IPS-11a (cell line): ENCODE results near the gene MARK2.

ENCODE experiments used
- H3K4me3 ChIP-seq: one replicate; pipeline ENCODE4 v1.5.1; 2013; ENCODE audit warnings: low read depth, low read length, control low read depth

The MARK2 gene

DNA sequence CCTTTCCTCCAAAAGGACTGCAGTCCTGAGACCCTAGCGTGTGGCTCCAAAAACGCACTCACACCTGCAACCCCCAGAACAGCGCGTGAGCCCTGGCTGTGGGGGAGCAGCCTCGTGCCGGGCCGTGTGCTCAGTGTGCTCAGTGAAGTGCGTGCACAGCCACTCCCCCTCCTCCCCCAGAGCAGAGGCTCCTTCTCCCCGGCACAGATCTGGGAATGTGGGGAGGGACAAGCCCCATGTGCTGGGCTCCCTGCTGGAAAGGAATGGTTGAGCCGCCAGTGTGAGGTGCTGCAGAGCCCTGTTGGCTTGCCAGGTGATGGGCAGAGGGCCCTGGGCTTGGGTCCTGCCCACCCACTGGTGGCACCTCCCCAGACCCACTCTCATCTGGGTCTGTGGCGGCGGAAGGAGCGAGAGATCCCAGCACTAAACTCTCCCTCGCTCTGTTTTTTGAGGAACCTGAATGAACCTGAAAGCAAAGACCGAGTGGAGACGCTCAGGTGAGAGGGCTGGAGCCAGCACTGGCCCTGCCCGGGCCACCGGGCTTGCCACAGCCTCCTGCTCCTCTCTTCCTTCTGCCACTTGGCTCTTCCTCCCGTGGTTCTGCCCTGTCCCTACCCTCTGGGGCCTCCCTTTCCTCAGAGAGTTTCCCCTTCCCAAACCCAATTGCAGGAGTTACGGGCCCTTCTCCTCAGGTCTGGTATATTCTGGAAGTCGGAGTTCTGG, 69.1 kb downstream of the MARK2 start:
- no peak overlapping the region for H3K4me3 ChIP-seq

- H3K4me3 ChIP-seq = no peak overlapping the region
Measured at GRCh38 chr11:63908631-63909401, 69.9 kb downstream of the MARK2 start.

- H3K4me3 ChIP-seq = no peak overlapping the region
Measured at GRCh38 chr11:63909591-63910506, 70.9 kb downstream of the MARK2 start.

DNA sequence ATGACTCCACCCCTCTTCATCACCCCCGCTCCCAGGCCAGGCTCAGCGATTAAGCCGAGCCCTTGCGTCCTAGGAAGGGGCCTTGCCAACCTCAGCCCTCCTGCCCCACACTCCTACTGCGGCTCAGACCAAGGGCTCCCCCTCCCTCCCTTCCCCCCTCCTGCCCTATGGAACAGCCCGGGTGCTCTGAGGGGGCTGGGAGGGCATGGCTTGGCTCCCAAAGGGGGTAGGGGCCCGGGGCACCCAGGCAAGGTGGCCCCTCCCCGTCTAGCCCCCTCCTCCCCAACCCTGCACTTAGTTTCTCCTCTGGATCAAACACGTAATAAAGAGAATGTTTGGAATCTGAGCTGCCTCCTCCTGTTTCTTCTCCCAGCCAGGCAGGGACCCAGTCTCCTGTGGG, 71.8 kb downstream of the MARK2 start:
- H3K4me3 ChIP-seq = no peak overlapping the region

- H3K4me3 ChIP-seq = no peak overlapping the region
Measured at GRCh38 chr11:63911440-63911839, 72.5 kb downstream of the MARK2 start.

GRCh38 chr11:63911876-63912275, 73.0 kb downstream of the MARK2 start:
- no peak overlapping the region for H3K4me3 ChIP-seq

DNA sequence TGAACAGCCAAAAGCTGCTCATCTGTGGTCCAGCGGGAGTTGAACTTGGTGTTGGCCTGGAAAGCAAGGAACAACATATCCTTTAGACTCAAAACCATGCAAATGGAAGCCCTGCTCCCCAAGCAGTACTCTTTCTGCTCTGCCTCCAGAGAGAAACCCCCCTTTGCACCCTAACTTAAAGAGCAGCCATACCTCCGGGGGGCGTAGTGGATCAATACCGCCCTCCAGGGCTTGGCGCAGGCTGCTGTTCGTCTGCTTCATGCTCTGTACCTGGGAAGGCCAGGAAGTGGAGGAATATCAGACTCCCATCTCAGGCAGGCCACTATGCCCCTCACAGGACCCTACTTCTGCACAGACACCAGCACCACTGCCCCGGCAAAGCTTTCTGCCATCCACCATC, 73.8 kb downstream of the MARK2 start:
- no peak overlapping the region for H3K4me3 ChIP-seq

GRCh38 chr11:63913866-63914830, 75.2 kb downstream of the MARK2 start:
- no peak overlapping the region for H3K4me3 ChIP-seq

- peak overlapping the region; percentile 66 for H3K4me3 ChIP-seq
Measured at GRCh38 chr11:63914896-63915691, 76.2 kb downstream of the MARK2 start.

DNA sequence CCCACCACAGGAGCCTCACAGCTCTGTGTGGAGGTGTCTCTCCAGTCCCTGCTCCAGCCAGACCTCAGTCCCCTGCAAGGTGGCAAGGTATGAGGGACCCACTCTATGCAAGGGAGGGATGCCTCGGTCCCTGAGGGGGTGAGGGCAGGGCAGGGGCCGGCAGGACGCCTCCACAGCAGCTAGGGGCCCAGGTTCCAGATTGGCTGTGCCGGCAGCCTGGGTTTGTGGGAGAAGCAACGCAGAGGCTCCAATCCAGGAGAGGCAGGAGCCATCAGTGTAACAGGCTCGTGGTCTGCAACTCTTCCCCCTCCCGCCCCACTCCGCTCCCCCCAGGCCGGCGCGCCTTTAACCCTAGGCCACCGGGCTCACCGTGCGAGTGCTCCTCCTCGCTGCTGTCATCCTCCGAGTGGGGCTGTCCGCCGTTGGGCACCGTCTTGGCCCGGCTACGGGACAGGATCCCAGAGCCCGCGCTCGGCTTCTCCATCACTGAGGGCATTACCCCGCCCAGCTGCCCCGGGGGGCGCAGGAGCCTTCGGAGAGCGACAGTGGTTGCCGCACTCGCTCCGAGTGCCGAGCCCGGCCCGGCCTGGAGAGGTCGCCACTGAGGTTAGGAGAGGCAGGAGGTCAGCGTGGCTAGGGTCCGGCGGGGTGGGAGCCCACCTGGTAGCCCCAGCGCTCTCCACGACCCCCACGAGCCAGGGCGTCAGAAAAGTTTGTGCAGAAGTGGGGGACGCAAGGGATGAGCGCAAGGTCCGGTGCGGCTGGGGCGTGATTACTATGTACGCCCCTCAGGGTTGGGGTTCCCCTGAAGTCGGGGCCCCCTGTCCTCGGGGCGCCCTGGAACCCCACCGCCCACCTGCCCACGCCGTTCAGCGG, 77.3 kb downstream of the MARK2 start:
- peak overlapping the region; percentile 66 for H3K4me3 ChIP-seq

GRCh38 chr11:63916837-63917691, 78.2 kb downstream of the MARK2 start, which contains the start of gene RCOR2:
Gene RCOR2 (minus strand): TSS chr11:63917164. CDS start chr11:63916456, 708 bp downstream.
- H3K4me3 ChIP-seq = peak within 1 kb of the TSS; percentile 66

DNA sequence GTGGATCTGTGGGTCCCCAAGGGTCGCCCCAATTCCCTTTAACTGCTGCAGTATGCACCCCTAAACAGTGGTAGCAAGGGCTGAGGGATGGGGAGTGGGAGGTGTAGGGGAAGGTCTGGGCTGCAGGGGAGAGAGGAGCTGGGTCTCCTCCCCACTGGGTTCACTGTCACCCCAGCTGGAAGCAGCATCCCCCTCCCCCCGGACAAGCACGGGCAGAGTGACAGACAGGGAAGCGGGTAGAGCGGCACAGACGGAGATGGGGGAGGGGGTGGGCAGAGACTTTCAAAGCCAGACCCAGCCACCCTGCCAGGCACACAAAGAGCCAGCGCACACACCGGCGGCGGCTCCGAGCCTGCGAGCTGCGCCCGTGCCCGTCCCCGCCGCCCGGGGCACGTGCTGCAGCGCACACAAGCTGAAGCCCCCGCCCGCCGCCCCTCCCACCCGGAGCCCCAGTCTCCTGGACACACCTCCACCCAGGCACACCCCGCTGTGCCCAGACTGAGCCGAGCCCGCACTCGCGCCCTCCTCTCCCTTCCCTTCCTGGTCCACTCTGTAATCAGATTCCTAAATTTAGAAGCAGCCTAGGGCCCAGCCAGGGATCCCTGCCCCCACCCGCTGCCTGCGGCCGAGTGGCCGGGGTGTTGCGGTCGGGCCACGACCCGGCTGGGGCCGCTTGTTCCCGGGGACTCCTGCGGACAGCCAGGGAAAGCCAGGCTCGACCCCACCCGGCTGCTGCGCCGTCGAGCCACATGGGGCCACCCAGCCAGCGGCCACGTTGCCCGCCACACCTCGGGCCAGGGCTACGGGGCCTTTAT, 79.0 kb downstream of the MARK2 start:
- H3K4me3 ChIP-seq = peak overlapping the region; percentile 47

DNA sequence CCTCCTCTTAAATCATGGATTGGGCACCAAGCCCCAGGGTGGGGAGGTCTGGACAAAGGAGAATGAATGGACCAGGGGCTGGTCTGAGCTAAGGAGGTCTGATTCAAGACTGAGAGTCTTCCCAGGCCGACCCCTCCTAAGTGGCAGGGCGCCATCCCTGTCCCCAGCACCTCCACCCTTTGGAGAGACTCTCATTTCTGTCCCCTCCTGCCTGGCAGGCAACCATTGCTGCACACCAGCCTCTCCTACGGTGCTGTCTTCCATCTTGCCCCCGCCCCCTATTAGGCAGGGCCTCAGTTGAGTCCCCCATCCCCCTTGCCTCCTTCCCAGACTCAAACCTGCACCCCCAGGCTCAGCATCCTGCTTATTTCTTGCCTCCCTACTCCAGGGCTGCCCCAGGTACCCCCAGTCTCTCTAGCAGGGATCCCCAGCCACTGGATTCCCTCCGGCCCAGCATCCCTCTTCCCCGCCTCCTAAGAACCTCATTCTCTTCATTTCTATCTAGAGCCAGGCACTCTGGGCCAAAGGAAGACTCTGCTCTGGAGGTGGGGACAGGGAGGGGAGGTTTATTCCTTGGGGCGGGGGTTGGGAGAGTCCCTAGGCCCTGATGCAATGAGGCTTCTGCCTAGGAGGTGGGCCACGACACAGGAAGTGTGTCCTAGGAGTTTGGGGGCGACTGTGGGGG, 79.7 kb downstream of the MARK2 start:
- H3K4me3 ChIP-seq = peak overlapping the region; percentile 47

DNA sequence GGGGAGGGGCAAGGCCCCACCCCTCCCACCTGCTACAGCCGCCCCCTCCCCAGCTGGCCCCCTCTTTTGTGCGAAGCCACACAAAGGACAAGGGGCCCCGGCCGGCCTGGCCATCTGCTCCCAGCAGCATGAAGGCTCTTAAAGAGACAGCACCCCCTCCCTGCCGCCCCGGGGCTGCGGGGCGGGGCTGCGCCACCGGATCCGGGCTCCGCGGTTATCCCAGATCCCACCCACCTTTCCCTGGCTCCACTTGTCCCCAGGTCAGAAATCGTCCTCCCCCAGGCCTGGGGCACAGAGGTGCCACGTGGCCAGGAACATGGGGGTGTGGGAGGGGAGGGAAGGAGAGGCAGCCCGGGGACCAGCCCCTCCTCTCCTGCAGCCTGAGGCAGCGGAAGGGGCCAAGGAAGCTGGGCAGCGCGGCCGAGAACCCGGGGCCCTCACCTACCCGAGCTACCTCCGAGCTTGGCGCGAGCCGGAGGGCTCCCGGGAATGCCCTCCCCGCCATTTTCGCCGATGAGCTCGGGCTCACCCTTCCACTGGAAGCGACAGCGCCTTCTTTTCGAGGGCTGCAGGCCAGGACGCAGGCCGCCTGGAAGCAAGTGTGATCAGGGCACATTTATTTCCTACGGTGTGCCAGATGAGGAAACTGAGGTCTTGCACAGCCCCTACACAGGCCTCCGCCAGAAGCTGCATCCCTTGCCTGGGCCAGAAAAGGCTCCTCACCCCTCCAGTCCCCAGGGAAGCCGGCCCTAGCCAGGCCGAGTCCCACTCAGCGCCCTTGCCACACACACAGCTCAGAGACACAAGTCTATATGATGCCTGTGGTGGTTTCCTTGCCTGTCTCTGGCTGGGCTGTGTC, 80.6 kb downstream of the MARK2 start:
- peak overlapping the region; percentile 56 for H3K4me3 ChIP-seq
